ENCODE measurements around the gene HFE. TPM values are rescaled to one million over a fixed set of nuclear protein-coding genes. Genes with fewer than 3 reads are reported as not detected.

The HFE gene
- total and polyA plus RNA-seq, 2 experiments from 2014 or later, result 0.28 to 0.66 TPM

DNA sequence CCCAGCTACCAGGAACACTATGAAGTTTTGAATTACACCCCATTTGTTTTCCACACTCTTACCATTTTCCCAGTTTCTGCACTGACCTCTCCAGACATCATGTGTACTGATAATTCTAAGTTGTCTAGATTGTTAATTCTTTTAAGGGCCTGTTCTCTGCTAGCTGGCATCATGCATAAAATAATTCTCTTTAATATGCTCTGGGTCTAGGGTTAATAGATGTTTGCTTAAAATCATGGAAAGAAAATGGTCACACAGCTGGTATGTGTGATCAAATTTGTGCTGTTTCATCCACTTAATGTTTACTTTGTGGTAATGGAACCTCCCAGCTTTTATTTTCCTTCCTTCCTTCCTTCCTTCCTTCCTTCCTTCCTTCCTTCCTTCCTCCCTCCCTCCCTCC lies 49.1 kb downstream of the HFE start:
- H3K36me3 ChIP-seq, result peaks cover 7% of the 10 kb centered on the region
- TF ChIP-seq CTCF (IDR thresholded peaks at IDR 0.05; ENCODE audit: low read depth, low read length), result no peak
- DNase-seq (ENCODE audit: low read depth in 1 of 2, low spot score in 1 of 2), result no peak
- H3K4me3 ChIP-seq, result no peak overlapping the region
- H3K27me3 ChIP-seq, result no peaks in the 10 kb centered on the region
- peaks cover 5% of the 10 kb centered on the region for H3K4me1 ChIP-seq (ENCODE audit: low read depth)
- H3K27ac ChIP-seq, result no peak overlapping the region
- H3K9me3 ChIP-seq (ENCODE audit: low read depth), result no peaks in the 10 kb centered on the region

DNA sequence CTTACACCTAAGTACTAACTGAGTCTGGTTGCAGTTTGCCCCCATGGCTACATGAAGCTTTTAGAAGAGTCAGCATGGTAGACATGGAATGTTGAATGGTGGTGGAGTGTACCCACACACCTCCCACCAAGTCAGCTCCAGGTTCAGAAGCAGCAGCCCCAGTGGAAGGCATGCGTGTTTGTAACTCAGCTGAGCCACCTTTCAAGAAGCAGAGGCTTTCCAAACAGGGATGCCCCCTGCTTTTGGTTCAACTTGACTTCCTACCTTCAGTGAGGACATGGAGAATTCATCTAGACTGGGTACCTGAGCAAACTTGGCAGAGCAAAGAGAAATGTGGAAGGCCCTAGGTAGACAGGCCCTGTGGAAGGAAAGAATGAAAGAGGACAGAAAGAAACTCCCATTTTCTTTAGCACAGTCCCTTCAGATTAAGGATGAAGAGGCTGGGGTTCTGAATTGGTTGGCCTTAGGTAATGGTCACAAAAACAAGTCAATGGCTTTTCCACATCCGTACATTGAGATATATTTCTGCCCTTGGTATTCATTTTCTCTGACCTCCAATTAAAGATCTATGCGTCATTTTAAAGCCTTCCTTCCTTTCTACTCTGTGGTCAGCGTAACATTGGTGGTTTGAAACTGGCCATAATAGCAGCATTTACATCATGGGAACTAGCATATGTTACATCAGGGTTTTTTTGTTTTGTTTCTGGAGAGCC lies 53.2 kb downstream of the HFE start:
- Histone ChIP-seq H3K4me3 (no peak overlapping the region), H3K4me1 (ENCODE audit: low read depth) (peaks cover 20% of the 10 kb centered on the region), H3K27me3 (no peaks in the 10 kb centered on the region), H3K36me3 (peaks cover 7% of the 10 kb centered on the region), H3K9me3 (ENCODE audit: low read depth) (no peaks in the 10 kb centered on the region), H3K27ac (peak overlapping the region; percentile 64)
- no peak for DNase-seq (ENCODE audit: low read depth in 1 of 2, low spot score in 1 of 2)
- no peak for TF ChIP-seq CTCF (IDR thresholded peaks at IDR 0.05; ENCODE audit: low read depth, low read length)

DNA sequence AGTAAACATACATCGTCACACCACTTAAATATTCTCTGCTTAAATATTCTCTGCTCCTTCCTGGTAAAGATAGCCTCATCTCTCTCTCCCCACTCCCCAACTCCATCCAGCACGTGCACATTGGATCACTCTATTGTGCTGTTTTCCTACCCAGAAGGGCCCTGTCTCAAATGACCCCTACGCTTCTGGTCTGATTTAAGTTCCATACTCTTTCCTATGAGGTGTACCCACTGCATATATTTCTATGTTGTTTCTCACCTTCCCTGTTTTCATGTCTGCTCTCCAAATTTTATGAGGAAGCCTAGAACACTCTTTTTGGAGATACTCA lies 53.7 kb downstream of the HFE start:
- Histone ChIP-seq H3K4me3 (no peak overlapping the region), H3K4me1 (ENCODE audit: low read depth) (peaks cover 20% of the 10 kb centered on the region), H3K27me3 (no peaks in the 10 kb centered on the region), H3K36me3 (peaks cover 7% of the 10 kb centered on the region), H3K9me3 (ENCODE audit: low read depth) (no peaks in the 10 kb centered on the region), H3K27ac (peak overlapping the region; percentile 64)
- no peak for DNase-seq (ENCODE audit: low read depth in 1 of 2, low spot score in 1 of 2)
- TF ChIP-seq CTCF (IDR thresholded peaks at IDR 0.05; ENCODE audit: low read depth, low read length), result no peak

DNA sequence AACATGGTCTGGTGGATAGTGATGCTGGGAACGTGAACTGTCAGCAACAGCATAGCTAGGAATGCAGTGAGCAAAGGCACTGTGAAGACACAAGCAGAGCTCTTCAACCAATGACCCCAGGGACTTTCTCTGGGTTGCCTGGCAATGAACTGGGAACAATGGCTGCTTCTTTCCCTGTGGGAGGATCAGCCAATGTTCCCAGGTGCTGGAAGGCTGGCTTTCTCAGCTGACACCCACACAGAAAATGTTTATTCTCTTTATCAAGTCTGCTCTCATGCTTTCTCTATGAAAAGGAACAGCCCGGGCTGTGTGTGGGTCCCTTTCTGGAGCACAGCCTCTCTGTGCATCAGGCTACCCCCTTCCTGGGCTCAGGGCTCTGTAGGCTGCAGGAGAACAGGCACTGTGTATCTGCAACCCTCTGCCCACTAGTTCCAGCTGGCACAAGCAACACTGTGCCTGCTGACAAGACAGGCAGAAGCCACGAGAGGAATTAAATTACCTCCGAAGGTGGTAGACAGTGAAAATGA lies 54.2 kb downstream of the HFE start:
- Histone ChIP-seq H3K36me3 (peaks cover 7% of the 10 kb centered on the region), H3K27me3 (no peaks in the 10 kb centered on the region), H3K9me3 (ENCODE audit: low read depth) (no peaks in the 10 kb centered on the region), H3K4me1 (ENCODE audit: low read depth) (peaks cover 20% of the 10 kb centered on the region), H3K27ac (peak overlapping the region; percentile 64), H3K4me3 (no peak overlapping the region)
- TF ChIP-seq CTCF (IDR thresholded peaks at IDR 0.05; ENCODE audit: low read depth, low read length), result no peak
- DNase-seq (ENCODE audit: low read depth in 1 of 2, low spot score in 1 of 2), result peak; percentile 3 to 33

- Histone ChIP-seq H3K9me3 (ENCODE audit: low read depth) (no peaks in the 10 kb centered on the region), H3K4me1 (ENCODE audit: low read depth) (peaks cover 20% of the 10 kb centered on the region)
- peak in 1 of 2 donors; percentile 41 for DNase-seq (ENCODE audit: low read depth in 1 of 2, low spot score in 1 of 2)
These were observed 54.8 kb downstream of the HFE start for GRCh38 chr6:26142026-26142425.

More at GRCh38 chr6:26142026-26142425, 54.8 kb downstream of the HFE start:
- peak overlapping the region; percentile 64 for H3K27ac ChIP-seq
- H3K36me3 ChIP-seq, result peaks cover 7% of the 10 kb centered on the region
- no peaks in the 10 kb centered on the region for H3K27me3 ChIP-seq
- no peak for TF ChIP-seq CTCF (IDR thresholded peaks at IDR 0.05; ENCODE audit: low read depth, low read length)
- H3K4me3 ChIP-seq, result no peak overlapping the region

Other genes with a start within 250 kb of the HFE start
- gene SLC17A3, start 213.2 kb upstream of the HFE start, total RNA-seq, result not detected in 2 replicates
- not detected in 2 replicates for gene SLC17A3, start 213.2 kb upstream of the HFE start, polyA plus RNA-seq
- gene SLC17A2, start 156.7 kb upstream of the HFE start, total RNA-seq, result not detected in 2 replicates
- not detected in 2 replicates for gene SLC17A2, start 156.7 kb upstream of the HFE start, polyA plus RNA-seq
- 0.11 and 0.12 TPM in 2 replicates for gene TRIM38, start 124.6 kb upstream of the HFE start, total RNA-seq
- gene TRIM38, start 124.6 kb upstream of the HFE start, polyA plus RNA-seq, result 0.05 and 0.20 TPM in 2 replicates

Data from cardiac muscle cell (in vitro differentiated cells and primary cell).